Left colon (tissue), 2 donors: ENCODE measurements around the gene TGM3. TPM values are rescaled to one million over a fixed set of nuclear protein-coding genes. Genes with fewer than 3 reads are reported as not detected.

ENCODE experiments used
- ATAC-seq: fragments of 200-7000 bp; cut with Tn5 transposase; one replicate; pipeline ENCODE4 v1.9.1; 2020; ENCODE audit warnings: mild to moderate bottlenecking, moderate library complexity
- DNase-seq, 2 donors: peaks; one replicate each; pipeline ENCODE4 v3.0.0-alpha.2; 2020
- intact Hi-C, 2 donors: fragments of 100-400 bp; cut with DNase I in 1 of 2; cut with micrococcal nuclease in 1 of 2; formaldehyde crosslinking; loops; one replicate each; pipeline versions ENCODE4 v1.11.2 to v1.14.0; 2022; cut with DNase I, micrococcal nuclease
- total RNA-seq, 2 donors: library from RNA; stranded (reverse); fragmentation: NEBNext Ultra II Directional; extraction: Animal tissue kit (Norgen Biotek cat#: 25700); gene quantifications; one replicate each; pipeline ENCODE4 v1.2.1, GENCODE V29; 2021
- donor health status: DM: no; HTN: no; CAD: no.
- donor health status: DM: yes; HTN: yes; CAD: no.

Gene TGM3
- total RNA-seq, 2 donors from 2014 or later: 0.36 to 0.43 TPM

GRCh38 chr20:2302384-2303060 is 6.7 kb downstream of the TGM3 start:
- no peak for ATAC-seq
- DNase-seq: no peak
- intact Hi-C loops: no loop called here

GRCh38 chr20:2303673-2304072 is 7.9 kb downstream of the TGM3 start:
- intact Hi-C loops: no loop called here
- DNase-seq: no peak
- peak; percentile 17 for ATAC-seq

GRCh38 chr20:2304180-2304579 is 8.4 kb downstream of the TGM3 start:
- no peak for ATAC-seq
- intact Hi-C loops: no loop called here
- no peak for DNase-seq

- ATAC-seq: no peak
Observed at GRCh38 chr20:2305029-2305428, 9.2 kb downstream of the TGM3 start.

GRCh38 chr20:2305479-2305878 is 9.7 kb downstream of the TGM3 start:
- ATAC-seq: peak; percentile 29
- intact Hi-C loops: no loop called here
- DNase-seq: no peak

More at GRCh38 chr20:2305029-2305428, 9.2 kb downstream of the TGM3 start:
- intact Hi-C loops: no loop called here
- DNase-seq: no peak

- peak; percentile 48 to 81 for DNase-seq
- peak; percentile 98 for ATAC-seq
- intact Hi-C loops: no loop called here
Observed at GRCh38 chr20:2305946-2306345, 10.1 kb downstream of the TGM3 start.

- intact Hi-C loops: no loop called here
- ATAC-seq (no peak), DNase-seq (no peak)
Observed at GRCh38 chr20:2307136-2307535, 11.3 kb downstream of the TGM3 start.

GRCh38 chr20:2311329-2311728 is 15.5 kb downstream of the TGM3 start:
- intact Hi-C loops: no loop called here
- ATAC-seq: no peak
- no peak for DNase-seq

- ATAC-seq: no peak
- intact Hi-C loops: no loop called here
- DNase-seq: no peak
Observed at GRCh38 chr20:2312876-2313275, 17.1 kb downstream of the TGM3 start.

- DNase-seq: no peak
- intact Hi-C loops: no loop called here
- ATAC-seq: no peak
Observed at GRCh38 chr20:2313316-2313715, 17.5 kb downstream of the TGM3 start.

GRCh38 chr20:2314759-2315439 is 19.1 kb downstream of the TGM3 start:
- DNase-seq (no peak), ATAC-seq (peak; percentile 36)
- intact Hi-C loops: no loop called here

GRCh38 chr20:2315440-2315778 is 19.6 kb downstream of the TGM3 start:
- intact Hi-C loops: no loop called here
- ATAC-seq: no peak
- no peak for DNase-seq

GRCh38 chr20:2316847-2317495 is 21.2 kb downstream of the TGM3 start:
- intact Hi-C loops: no loop called here
- ATAC-seq: no peak
- peak in 1 of 2 donors; percentile 10 for DNase-seq

GRCh38 chr20:2320813-2321658 is 25.2 kb downstream of the TGM3 start:
- DNase-seq: no peak
- peak; percentile 69 for ATAC-seq
- intact Hi-C loops: no loop called here

GRCh38 chr20:2323051-2323450 is 27.2 kb downstream of the TGM3 start:
- DNase-seq (no peak), ATAC-seq (no peak)
- intact Hi-C loops: no loop called here

- ATAC-seq (no peak), DNase-seq (no peak)
- intact Hi-C loops: no loop called here
Observed at GRCh38 chr20:2326046-2326445, 30.2 kb downstream of the TGM3 start.

GRCh38 chr20:2327620-2328555 is 32.1 kb downstream of the TGM3 start:
- ATAC-seq (no peak), DNase-seq (no peak)
- intact Hi-C loops: no loop called here

GRCh38 chr20:2329286-2329685 is 33.5 kb downstream of the TGM3 start:
- intact Hi-C loops: no loop called here

More at GRCh38 chr20:2329286-2329685, 33.5 kb downstream of the TGM3 start:
- ATAC-seq (peak; percentile 25), DNase-seq (no peak)
